ENCODE measurements around the gene GPHA2. TPM values are rescaled to one million over a fixed set of nuclear protein-coding genes. Genes with fewer than 3 reads are reported as not detected.
A peak's percentile ranks its signal among the peaks of the same experiment; 100 is the strongest.

The GPHA2 gene
- total and polyA plus RNA-seq, 2 of the 13 experiments (the other 11 are each of a cell fraction or from before 2014, with no cell fraction given): 13.0 to 19.1 TPM

DNA sequence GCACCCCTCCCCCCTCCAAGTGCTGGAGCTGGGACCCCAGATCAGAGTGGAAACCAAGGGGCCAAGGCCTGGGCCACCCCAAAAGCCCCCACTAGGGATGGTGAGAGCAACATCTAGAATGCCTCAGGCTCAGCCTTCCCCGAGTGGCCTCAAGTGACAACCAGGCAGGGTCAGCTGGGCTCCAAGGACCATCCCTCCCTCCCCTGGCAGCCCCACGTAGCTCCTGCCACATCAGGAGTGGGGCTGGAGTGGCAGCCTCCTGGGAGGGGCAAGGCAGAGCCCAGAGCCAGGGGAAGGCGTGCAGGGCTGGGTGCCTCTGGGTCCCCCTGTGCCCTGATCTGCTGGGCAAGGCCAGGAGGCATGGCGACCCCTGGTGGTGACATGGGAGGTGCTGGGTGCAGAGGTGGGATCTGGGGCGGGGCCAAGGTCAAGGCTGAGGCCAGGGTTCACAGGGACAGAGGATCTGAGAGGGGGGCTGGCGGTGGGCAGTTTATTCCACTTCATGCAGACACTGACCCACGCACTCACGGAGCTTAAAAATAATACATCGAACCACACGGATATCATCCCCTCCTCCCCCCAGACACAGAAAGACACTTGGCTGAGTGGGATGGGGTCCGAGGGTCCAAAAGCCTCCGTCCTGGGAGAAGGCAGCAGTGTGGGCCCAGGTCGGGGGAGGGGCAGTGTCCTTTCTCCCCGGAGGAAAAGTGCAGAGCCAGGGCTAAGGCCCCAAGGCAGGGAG lies 41.5 kb downstream of the GPHA2 start (continued):
- TF ChIP-seq NCOA5 (CRISPR knock-in tag; IDR thresholded peaks at IDR 0.05) (no peak), REPIN1 (CRISPR knock-in tag; IDR thresholded peaks at IDR 0.05; ENCODE audit: borderline replicate concordance, low read depth) (peak; percentile 95), ADNP (CRISPR knock-in tag; IDR thresholded peaks at IDR 0.05) (0 out of 2 replicates have a peak, but pooled peaks have one; percentile 70), MED13 (CRISPR knock-in tag; IDR thresholded peaks at IDR 0.05) (no peak), ZNF747 (CRISPR knock-in tag; IDR thresholded peaks at IDR 0.05; ENCODE audit: borderline replicate concordance) (no peak; the same call in 1 of the 2 replicates), SMC3 (IDR thresholded peaks at IDR 0.05; ENCODE audit: low read length) (peak; percentile 65; the same call in 1 of the 2 replicates), PLRG1 (conservative IDR thresholded peaks at IDR 0.05) (no peak), AGO2 (optimal IDR thresholded peaks at IDR 0.05; ENCODE audit: low read depth, low read length) (peak; percentile 90), AHR (CRISPR knock-in tag; IDR thresholded peaks at IDR 0.05) (0 out of 2 replicates have a peak, but pooled peaks have one; percentile 35), ZNF724P (CRISPR knock-in tag; IDR thresholded peaks at IDR 0.05; ENCODE audit: borderline replicate concordance) (no peak), TSC22D2 (CRISPR knock-in tag; IDR thresholded peaks at IDR 0.05; ENCODE audit: borderline replicate concordance) (0 out of 2 replicates have a peak, but pooled peaks have one; percentile 69), TMF1 (CRISPR knock-in tag; IDR thresholded peaks at IDR 0.05; ENCODE audit: low read depth) (0 out of 2 replicates have a peak, but pooled peaks have one; percentile 26), TBX2 (CRISPR knock-in tag; IDR thresholded peaks at IDR 0.05; ENCODE audit: borderline replicate concordance) (peak; percentile 65; the same call in 1 of the 2 replicates), ZNF256 (CRISPR knock-in tag; conservative IDR thresholded peaks at IDR 0.05) (no peak), HHEX (CRISPR knock-in tag; IDR thresholded peaks at IDR 0.05) (0 out of 2 replicates have a peak, but pooled peaks have one; percentile 26), NFE2 (CRISPR knock-in tag; IDR thresholded peaks at IDR 0.05) (no peak), ZNF629 (CRISPR knock-in tag; conservative IDR thresholded peaks at IDR 0.05) (no peak), U2AF2 (IDR thresholded peaks at IDR 0.05; ENCODE audit: low read depth, low read length) (no peak), TAF1 (CRISPR knock-in tag; IDR thresholded peaks at IDR 0.05) (peak; percentile 29; the same call in 1 of the 2 replicates), ZNF34 (CRISPR knock-in tag; IDR thresholded peaks at IDR 0.05; ENCODE audit: borderline replicate concordance) (0 out of 2 replicates have a peak, but pooled peaks have one; percentile 43), SMYD3 (CRISPR knock-in tag; IDR thresholded peaks at IDR 0.05) (no peak), RCOR2 (CRISPR knock-in tag; IDR thresholded peaks at IDR 0.05) (peak; percentile 74; the same call in 1 of the 2 replicates)
- TF ChIP-seq, protein P1, sequence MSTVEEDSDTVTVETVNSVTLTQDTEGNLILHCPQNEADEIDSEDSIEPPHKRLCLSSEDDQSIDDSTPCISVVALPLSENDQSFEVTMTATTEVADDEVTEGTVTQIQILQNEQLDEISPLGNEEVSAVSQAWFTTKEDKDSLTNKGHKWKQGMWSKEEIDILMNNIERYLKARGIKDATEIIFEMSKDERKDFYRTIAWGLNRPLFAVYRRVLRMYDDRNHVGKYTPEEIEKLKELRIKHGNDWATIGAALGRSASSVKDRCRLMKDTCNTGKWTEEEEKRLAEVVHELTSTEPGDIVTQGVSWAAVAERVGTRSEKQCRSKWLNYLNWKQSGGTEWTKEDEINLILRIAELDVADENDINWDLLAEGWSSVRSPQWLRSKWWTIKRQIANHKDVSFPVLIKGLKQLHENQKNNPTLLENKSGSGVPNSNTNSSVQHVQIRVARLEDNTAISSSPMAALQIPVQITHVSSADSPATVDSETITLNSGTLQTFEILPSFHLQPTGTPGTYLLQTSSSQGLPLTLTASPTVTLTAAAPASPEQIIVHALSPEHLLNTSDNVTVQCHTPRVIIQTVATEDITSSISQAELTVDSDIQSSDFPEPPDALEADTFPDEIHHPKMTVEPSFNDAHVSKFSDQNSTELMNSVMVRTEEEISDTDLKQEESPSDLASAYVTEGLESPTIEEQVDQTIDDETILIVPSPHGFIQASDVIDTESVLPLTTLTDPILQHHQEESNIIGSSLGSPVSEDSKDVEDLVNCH (CRISPR knock-in tag; IDR thresholded peaks at IDR 0.05): no peak
- TF ChIP-seq, protein P2, sequence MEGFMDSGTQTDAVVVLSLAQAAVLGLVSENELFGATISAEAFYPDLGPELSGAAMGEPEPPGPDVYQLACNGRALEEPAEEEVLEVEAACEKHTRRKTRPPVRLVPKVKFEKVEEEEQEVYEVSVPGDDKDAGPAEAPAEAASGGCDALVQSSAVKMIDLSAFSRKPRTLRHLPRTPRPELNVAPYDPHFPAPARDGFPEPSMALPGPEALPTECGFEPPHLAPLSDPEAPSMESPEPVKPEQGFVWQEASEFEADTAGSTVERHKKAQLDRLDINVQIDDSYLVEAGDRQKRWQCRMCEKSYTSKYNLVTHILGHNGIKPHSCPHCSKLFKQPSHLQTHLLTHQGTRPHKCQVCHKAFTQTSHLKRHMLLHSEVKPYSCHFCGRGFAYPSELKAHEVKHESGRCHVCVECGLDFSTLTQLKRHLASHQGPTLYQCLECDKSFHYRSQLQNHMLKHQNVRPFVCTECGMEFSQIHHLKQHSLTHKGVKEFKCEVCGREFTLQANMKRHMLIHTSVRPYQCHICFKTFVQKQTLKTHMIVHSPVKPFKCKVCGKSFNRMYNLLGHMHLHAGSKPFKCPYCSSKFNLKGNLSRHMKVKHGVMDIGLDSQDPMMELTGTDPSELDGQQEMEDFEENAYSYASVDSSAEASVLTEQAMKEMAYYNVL (CRISPR knock-in tag; IDR thresholded peaks at IDR 0.05; ENCODE audit: borderline replicate concordance): peak; percentile 67; the same call in 1 of the 2 replicates
- TF ChIP-seq, protein P3, sequence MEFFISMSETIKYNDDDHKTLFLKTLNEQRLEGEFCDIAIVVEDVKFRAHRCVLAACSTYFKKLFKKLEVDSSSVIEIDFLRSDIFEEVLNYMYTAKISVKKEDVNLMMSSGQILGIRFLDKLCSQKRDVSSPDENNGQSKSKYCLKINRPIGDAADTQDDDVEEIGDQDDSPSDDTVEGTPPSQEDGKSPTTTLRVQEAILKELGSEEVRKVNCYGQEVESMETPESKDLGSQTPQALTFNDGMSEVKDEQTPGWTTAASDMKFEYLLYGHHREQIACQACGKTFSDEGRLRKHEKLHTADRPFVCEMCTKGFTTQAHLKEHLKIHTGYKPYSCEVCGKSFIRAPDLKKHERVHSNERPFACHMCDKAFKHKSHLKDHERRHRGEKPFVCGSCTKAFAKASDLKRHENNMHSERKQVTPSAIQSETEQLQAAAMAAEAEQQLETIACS (CRISPR knock-in tag; IDR thresholded peaks at IDR 0.05): no peak

Data from HepG2 (cell line).